Activated naive CD4-positive, alpha-beta T cell treated with anti-CD3 and anti-CD28 coated beads, Interleukin-2, amount 50 U/mL, for 72 hours (primary cell): ENCODE data around the gene GOLPH3. TPM values are rescaled to one million over a fixed set of nuclear protein-coding genes. Genes with fewer than 3 reads are reported as not detected.

Experiments
- ATAC-seq, 2 donors: fragments of 150-1000 bp; cut with Tn5 transposase; 2 replicates each; pipeline ENCODE4 v1.10.0; 2021; ENCODE audit warnings: mild to moderate bottlenecking in 2 of 2, moderate library complexity in 2 of 2
- DNase-seq, 2 donors: peaks; one replicate each; pipeline ENCODE4 v3.0.0; 2021 to 2022; ENCODE audit warnings: low spot score in 2 of 2
- H3K27ac Mint-ChIP-seq, 2 donors: one replicate each; pipeline ENCODE4 v1.8.0; 2022; ENCODE audit warnings: mild to moderate bottlenecking in 2 of 2, mixed read lengths in 2 of 2
- H3K36me3 Mint-ChIP-seq, 2 donors: one replicate each; pipeline ENCODE4 v1.8.0; 2022; ENCODE audit warnings: mixed read lengths in 2 of 2
- H3K9me3 Mint-ChIP-seq, 2 donors: one replicate each; pipeline ENCODE4 v1.8.0; 2022; ENCODE audit warnings: mixed read lengths in 2 of 2
- total RNA-seq, 2 donors: library from RNA; stranded (reverse); gene quantifications; one replicate each; pipeline ENCODE4 v1.2.3, GENCODE V29; 2022

Gene GOLPH3
- total RNA-seq, 2 donors from 2014 or later = 35.9 to 56.9 TPM

- peaks cover 0 to 10% of the 10 kb centered on the region in 2 donors for H3K36me3 Mint-ChIP-seq
- H3K9me3 Mint-ChIP-seq = no peaks in the 10 kb centered on the region
- ATAC-seq = no peak
- no peak for DNase-seq
- no peak overlapping the region for H3K27ac Mint-ChIP-seq
These were observed 22.9 kb downstream of the GOLPH3 start for GRCh38 chr5:32151198-32151597.

DNA sequence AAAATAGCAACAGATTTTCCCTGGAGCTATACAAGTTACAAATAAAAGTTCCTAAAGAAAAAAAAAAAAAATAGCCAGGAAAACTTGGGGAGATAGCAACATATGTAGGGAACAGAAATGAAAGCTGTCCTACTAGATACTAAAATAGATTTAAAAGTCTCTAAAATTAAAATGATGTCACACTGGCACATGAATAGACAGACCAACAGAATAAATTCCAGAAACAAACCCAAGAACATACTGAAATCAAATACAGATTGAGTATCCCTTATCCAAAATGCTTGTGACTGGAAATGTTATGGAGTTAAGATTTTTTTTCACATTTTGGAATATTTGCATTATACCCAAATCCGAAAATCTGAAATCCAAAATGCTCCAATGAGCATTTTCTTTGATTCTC lies 23.8 kb downstream of the GOLPH3 start:
- H3K36me3 Mint-ChIP-seq = peaks cover 0 to 13% of the 10 kb centered on the region in 2 donors
- ATAC-seq = no peak
- no peaks in the 10 kb centered on the region for H3K9me3 Mint-ChIP-seq
- no peak overlapping the region for H3K27ac Mint-ChIP-seq
- no peak for DNase-seq

- DNase-seq = no peak
- no peak for ATAC-seq
- peaks cover 0 to 15% of the 10 kb centered on the region in 2 donors for H3K36me3 Mint-ChIP-seq
- H3K9me3 Mint-ChIP-seq = no peaks in the 10 kb centered on the region
- no peak overlapping the region for H3K27ac Mint-ChIP-seq
These were observed 26.2 kb downstream of the GOLPH3 start for GRCh38 chr5:32147959-32148358.

DNA sequence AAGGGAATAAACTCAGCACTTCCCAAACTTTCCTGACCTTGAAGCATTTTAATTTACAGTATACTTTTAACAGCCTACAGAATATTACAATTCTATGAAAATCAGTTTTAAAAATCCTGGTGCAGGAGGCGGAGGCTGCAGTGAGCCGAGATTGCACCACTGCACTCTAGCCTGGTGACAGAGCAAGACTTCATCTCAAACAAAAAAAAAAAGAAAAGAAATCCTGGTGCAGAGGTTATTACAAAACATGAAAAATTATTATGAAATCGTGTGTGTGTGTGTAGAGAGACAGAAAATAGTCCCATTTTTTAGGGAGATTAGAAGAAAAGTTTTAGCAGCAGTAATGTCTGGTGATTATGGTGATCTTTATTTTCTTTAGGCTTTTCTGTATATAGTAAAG lies 26.9 kb downstream of the GOLPH3 start:
- DNase-seq = no peak
- no peaks in the 10 kb centered on the region for H3K9me3 Mint-ChIP-seq
- no peak for ATAC-seq
- H3K36me3 Mint-ChIP-seq = peaks cover 0 to 15% of the 10 kb centered on the region in 2 donors
- no peak overlapping the region for H3K27ac Mint-ChIP-seq

DNA sequence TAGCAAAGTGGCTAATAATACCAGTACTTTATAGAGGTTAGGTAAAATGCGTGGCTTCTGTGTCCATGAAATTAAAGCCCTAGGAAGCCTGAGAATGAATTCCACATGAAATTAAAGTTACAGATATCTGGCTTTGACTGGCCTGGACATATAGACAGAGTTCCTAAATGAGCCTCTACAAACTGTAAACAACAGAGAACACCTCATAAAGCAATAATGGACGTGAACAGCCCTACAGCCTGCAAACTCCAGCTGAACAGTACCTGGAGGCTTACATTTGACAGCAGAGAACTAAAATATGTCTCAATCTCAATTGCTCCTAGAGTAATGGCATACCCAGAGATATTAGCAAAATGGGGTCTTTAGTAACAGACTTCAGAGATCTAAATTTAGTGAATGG lies 28.7 kb downstream of the GOLPH3 start:
- ATAC-seq (no peak), DNase-seq (no peak)
- Mint-ChIP-seq H3K9me3 (no peaks in the 10 kb centered on the region), H3K27ac (peak overlapping the region in 1 of 2 donors; percentile 38), H3K36me3 (peaks cover 0 to 9% of the 10 kb centered on the region in 2 donors)

DNA sequence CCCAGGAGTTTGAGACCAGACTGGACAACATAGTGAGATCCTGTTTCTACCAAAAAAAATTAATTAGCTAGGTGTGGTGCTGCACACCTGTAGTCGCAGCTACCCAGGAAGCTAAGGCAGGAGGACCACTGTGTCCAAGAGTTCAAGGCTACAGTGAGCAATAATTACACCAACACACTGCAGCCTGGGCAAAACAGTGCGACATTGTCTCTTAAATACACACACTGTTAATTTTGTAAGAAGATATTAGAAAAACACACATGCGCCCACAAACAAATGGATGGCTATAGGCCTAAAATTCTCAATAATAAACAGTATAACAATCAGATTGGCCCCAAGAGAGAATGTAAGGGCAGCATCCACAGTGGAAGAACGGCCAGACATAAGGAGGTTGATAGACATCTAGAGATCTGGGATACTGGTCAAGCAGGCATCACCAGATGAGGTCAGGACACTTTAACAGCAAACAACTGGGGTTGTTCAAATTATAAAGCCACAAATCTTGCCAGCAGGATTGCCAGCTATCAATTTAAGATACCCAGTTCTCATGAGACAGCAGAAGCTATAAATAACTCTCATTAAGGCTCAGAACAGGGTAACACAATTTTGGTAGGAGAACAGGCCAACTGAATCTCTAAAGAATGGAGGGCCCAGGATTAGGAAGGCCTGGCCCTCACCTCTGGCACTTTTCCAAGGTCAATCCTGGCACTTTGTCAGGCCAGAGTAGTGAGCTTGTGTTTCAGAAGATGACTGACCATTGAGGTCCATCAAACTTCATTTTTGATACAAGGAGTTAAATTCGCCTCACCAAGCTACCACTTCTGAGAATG lies 29.5 kb downstream of the GOLPH3 start:
- Mint-ChIP-seq H3K27ac (peak overlapping the region; percentile 34 to 85), H3K9me3 (no peaks in the 10 kb centered on the region), H3K36me3 (peaks cover 2 to 14% of the 10 kb centered on the region in 2 donors)
- DNase-seq (no peak), ATAC-seq (no peak)

DNA sequence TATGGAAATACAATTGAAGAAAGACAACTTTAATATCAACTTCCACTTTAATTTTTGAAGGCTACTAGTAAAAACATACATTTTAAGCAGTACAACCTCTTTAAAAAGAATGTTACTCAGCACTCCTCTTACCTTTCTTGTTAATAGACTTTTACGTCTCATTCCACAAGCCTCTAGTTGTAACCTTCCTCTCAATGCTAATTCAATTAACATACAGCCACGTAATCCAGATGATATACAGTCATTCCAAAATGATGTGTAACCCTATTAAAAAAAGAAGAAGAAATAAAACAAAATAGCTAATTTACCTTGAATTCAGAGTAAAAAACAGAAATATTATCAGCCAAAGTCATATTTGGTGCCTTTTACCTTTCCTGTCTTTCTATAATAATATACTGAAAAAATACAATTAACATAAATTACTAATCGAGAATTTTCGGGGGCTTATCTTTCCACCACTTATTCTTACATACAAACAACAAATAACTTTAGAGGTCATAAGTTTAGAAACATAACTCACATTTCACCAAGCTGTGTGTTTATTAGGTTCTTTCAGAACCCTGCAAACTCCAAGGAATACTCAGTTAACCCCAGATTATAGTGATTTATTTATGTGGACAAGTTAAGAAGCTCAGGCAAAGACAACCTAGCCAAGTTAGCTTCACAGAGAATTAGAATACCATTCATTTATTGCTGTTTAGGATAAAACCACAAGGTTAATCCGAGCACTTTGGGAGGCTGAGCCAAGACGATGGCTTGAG lies 30.3 kb downstream of the GOLPH3 start:
- DNase-seq (no peak), ATAC-seq (no peak)
- peaks cover 6 to 17% of the 10 kb centered on the region in 2 donors for H3K36me3 Mint-ChIP-seq
- H3K9me3 Mint-ChIP-seq = no peaks in the 10 kb centered on the region
- no peak overlapping the region for H3K27ac Mint-ChIP-seq

DNA sequence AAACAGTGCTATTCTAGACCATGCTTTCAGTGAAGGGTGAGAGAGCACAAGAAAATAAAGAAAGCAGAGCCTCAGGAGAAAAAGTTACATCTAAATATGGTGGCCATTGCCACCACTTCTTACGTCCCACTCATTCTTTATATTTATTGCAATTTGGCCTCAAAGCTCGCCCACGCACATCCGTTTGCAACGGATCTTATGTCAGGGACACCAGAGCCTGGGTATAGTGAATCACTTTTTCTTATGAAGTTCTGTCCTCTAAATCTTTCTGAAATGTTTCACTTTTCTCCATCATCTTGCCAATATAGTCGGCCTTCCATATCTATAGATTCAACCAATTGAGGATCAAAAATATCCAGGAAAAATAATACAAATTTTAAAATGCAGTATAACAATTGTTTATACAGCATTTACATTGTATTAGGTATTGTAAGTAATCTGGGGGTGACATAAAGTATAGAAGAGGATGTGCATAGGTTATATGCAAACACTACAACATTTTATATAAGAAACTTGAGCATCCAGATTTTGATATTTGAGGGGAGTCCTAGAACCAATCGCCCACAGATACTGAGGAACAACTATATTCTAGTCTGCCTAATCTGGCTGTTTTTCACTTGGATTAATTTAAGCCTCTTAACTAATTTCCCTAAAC lies 35.2 kb downstream of the GOLPH3 start:
- ATAC-seq = peak; percentile 80 to 82
- H3K9me3 Mint-ChIP-seq = no peaks in the 10 kb centered on the region
- peak overlapping the region; percentile 10 to 23 for H3K27ac Mint-ChIP-seq
- peak in 1 of 2 donors; percentile 37 for DNase-seq
- peaks cover 11 to 17% of the 10 kb centered on the region in 2 donors for H3K36me3 Mint-ChIP-seq

GRCh38 chr5:32136342-32136741 lies 37.8 kb downstream of the GOLPH3 start:
- Mint-ChIP-seq H3K36me3 (peaks cover 11 to 22% of the 10 kb centered on the region in 2 donors), H3K9me3 (no peaks in the 10 kb centered on the region), H3K27ac (no peak overlapping the region)
- ATAC-seq (no peak), DNase-seq (no peak)

GRCh38 chr5:32135086-32135485 lies 39.0 kb downstream of the GOLPH3 start:
- DNase-seq = no peak
- H3K27ac Mint-ChIP-seq = no peak overlapping the region
- peaks cover 11 to 22% of the 10 kb centered on the region in 2 donors for H3K36me3 Mint-ChIP-seq
- no peaks in the 10 kb centered on the region for H3K9me3 Mint-ChIP-seq
- no peak for ATAC-seq

GRCh38 chr5:32132757-32133156 lies 41.4 kb downstream of the GOLPH3 start:
- ATAC-seq = no peak
- Mint-ChIP-seq H3K9me3 (no peaks in the 10 kb centered on the region), H3K36me3 (peaks cover 9 to 29% of the 10 kb centered on the region in 2 donors), H3K27ac (peak overlapping the region in 1 of 2 donors; percentile 3)
- DNase-seq = no peak

- DNase-seq = no peak
- H3K27ac Mint-ChIP-seq = peak overlapping the region in 1 of 2 donors; percentile 29
- no peaks in the 10 kb centered on the region for H3K9me3 Mint-ChIP-seq
- H3K36me3 Mint-ChIP-seq = peaks cover 10 to 32% of the 10 kb centered on the region in 2 donors
- no peak for ATAC-seq
These were observed 42.5 kb downstream of the GOLPH3 start for GRCh38 chr5:32131604-32132003.

- H3K36me3 Mint-ChIP-seq = peaks cover 10 to 39% of the 10 kb centered on the region in 2 donors
- ATAC-seq = no peak
- H3K27ac Mint-ChIP-seq = no peak overlapping the region
- no peak for DNase-seq
- H3K9me3 Mint-ChIP-seq = no peaks in the 10 kb centered on the region
These were observed 43.3 kb downstream of the GOLPH3 start for GRCh38 chr5:32130865-32131264.

GRCh38 chr5:32129074-32129598 lies 45.0 kb downstream of the GOLPH3 start:
- Mint-ChIP-seq H3K27ac (peak overlapping the region in 1 of 2 donors; percentile 58), H3K9me3 (no peaks in the 10 kb centered on the region), H3K36me3 (peaks cover 4 to 35% of the 10 kb centered on the region in 2 donors)
- no peak for DNase-seq
- no peak for ATAC-seq

GRCh38 chr5:32127711-32128110 lies 46.4 kb downstream of the GOLPH3 start:
- Mint-ChIP-seq H3K27ac (no peak overlapping the region), H3K36me3 (peaks cover 4 to 35% of the 10 kb centered on the region in 2 donors), H3K9me3 (no peaks in the 10 kb centered on the region)
- DNase-seq (no peak), ATAC-seq (no peak)

GRCh38 chr5:32126691-32127090 lies 47.4 kb downstream of the GOLPH3 start:
- no peak overlapping the region for H3K27ac Mint-ChIP-seq
- peaks cover 4 to 35% of the 10 kb centered on the region in 2 donors for H3K36me3 Mint-ChIP-seq
- no peak for DNase-seq
- no peak for ATAC-seq
- H3K9me3 Mint-ChIP-seq = no peaks in the 10 kb centered on the region
